ENCODE data around the gene MYH14. TPM values are rescaled to one million over a fixed set of nuclear protein-coding genes. Genes with fewer than 3 reads are reported as not detected.
A peak's percentile ranks its signal among the peaks of the same experiment; 100 is the strongest.

The MYH14 gene
- total RNA-seq, 1 donor from 2014 or later, result not detected

- H3K27me3 ChIP-seq (ENCODE audit: insufficient read depth, low read length), result peaks cover 18% of the 10 kb centered on the region
- TF ChIP-seq CTCF (IDR thresholded peaks at IDR 0.05; ENCODE audit: insufficient read depth, low read depth, low read length) (no peak), EZH2 (IDR thresholded peaks at IDR 0.05; ENCODE audit: insufficient read depth, low read length) (no peak)
- peaks cover 29% of the 10 kb centered on the region for H3K9me3 Mint-ChIP-seq (ENCODE audit: unreplicated experiment)
- H3K27ac ChIP-seq (ENCODE audit: low read depth, low read length), result no peak overlapping the region
- no peak overlapping the region for H2AFZ ChIP-seq (ENCODE audit: low read depth, low read length)
- FAIRE-seq, result no peak
- H3K4me3 ChIP-seq (ENCODE audit: insufficient read depth, low read depth, low read length), result no peak overlapping the region
- H3K9me3 ChIP-seq (ENCODE audit: insufficient read depth, low read depth, low read length), result peaks cover 2% of the 10 kb centered on the region
- no peaks in the 10 kb centered on the region for H3K4me1 Mint-ChIP-seq (ENCODE audit: low read depth, unreplicated experiment)
- no peaks in the 10 kb centered on the region for H3K36me3 ChIP-seq (ENCODE audit: insufficient read depth, low read length)
- H3K4me3 Mint-ChIP-seq (ENCODE audit: unreplicated experiment), result no peak overlapping the region
- H3K4me2 ChIP-seq (ENCODE audit: low read length), result no peak overlapping the region
- H3K79me2 ChIP-seq (ENCODE audit: insufficient read depth, low read length), result no peaks in the 10 kb centered on the region
- H3K27ac Mint-ChIP-seq (ENCODE audit: unreplicated experiment), result no peak overlapping the region
- peaks cover 1% of the 10 kb centered on the region for H3K27me3 Mint-ChIP-seq (ENCODE audit: low read depth, unreplicated experiment)
- no peaks in the 10 kb centered on the region for H4K20me1 ChIP-seq (ENCODE audit: insufficient read depth, low read length)
- no peaks in the 10 kb centered on the region for H3K36me3 Mint-ChIP-seq (ENCODE audit: low read depth, unreplicated experiment)
- H3K4me1 ChIP-seq (ENCODE audit: insufficient read depth, low read length), result no peaks in the 10 kb centered on the region
- H3K9ac ChIP-seq (ENCODE audit: low read length), result no peak overlapping the region
- no peak for DNase-seq (ENCODE audit: low read depth)
These were observed 120.9 kb downstream of the MYH14 start for GRCh38 chr19:50324331-50324730.

GRCh38 chr19:50325310-50326100 lies 122.1 kb downstream of the MYH14 start:
- no peak for DNase-seq (ENCODE audit: low read depth)
- Histone ChIP-seq H3K27me3 (ENCODE audit: insufficient read depth, low read length) (peaks cover 24% of the 10 kb centered on the region), H2AFZ (ENCODE audit: low read depth, low read length) (no peak overlapping the region), H3K4me2 (ENCODE audit: low read length) (no peak overlapping the region), H3K4me3 (ENCODE audit: insufficient read depth, low read depth, low read length) (no peak overlapping the region), H3K4me1 (ENCODE audit: insufficient read depth, low read length) (peaks cover 3% of the 10 kb centered on the region), H3K36me3 (ENCODE audit: insufficient read depth, low read length) (no peaks in the 10 kb centered on the region), H3K79me2 (ENCODE audit: insufficient read depth, low read length) (no peaks in the 10 kb centered on the region), H4K20me1 (ENCODE audit: insufficient read depth, low read length) (no peaks in the 10 kb centered on the region), H3K9me3 (ENCODE audit: insufficient read depth, low read depth, low read length) (peaks cover 5% of the 10 kb centered on the region), H3K27ac (ENCODE audit: low read depth, low read length) (no peak overlapping the region), H3K9ac (ENCODE audit: low read length) (no peak overlapping the region)
- H3K27me3 Mint-ChIP-seq (ENCODE audit: low read depth, unreplicated experiment), result no peaks in the 10 kb centered on the region
- no peaks in the 10 kb centered on the region for H3K4me1 Mint-ChIP-seq (ENCODE audit: low read depth, unreplicated experiment)
- TF ChIP-seq EZH2 (IDR thresholded peaks at IDR 0.05; ENCODE audit: insufficient read depth, low read length) (no peak), CTCF (IDR thresholded peaks at IDR 0.05; ENCODE audit: insufficient read depth, low read depth, low read length) (no peak)
- peaks cover 37% of the 10 kb centered on the region for H3K9me3 Mint-ChIP-seq (ENCODE audit: unreplicated experiment)
- no peak overlapping the region for H3K27ac Mint-ChIP-seq (ENCODE audit: unreplicated experiment)
- FAIRE-seq, result no peak
- no peak overlapping the region for H3K4me3 Mint-ChIP-seq (ENCODE audit: unreplicated experiment)
- no peaks in the 10 kb centered on the region for H3K36me3 Mint-ChIP-seq (ENCODE audit: low read depth, unreplicated experiment)

DNA sequence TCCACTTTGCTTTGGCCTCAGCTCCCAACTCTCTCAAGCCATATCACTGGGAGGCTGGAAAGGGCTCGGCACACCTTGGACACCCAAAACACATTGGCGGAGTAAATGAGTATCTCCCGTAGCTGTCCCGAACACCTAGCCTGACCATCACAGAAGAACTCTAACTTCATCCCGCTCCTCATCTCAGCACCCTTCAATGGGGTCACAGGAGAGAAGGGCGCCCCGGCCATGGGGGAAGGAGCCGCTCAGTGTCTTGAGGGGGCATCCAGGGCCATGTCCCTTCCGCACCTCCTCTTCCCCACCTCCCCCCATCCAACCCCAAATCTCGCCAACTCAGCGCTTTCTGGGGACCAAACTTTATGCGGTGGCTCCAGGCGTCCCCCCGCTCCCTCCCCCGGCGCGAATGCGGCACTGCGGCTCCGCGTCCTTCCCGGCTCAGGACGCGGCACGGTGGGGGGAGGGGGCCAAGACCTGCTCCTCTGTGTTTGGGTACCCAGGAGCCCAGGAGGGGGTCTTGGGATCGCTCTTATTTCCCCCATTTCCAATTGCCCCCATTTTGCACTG lies 122.8 kb downstream of the MYH14 start:
- DNase-seq (ENCODE audit: low read depth), result no peak
- Histone ChIP-seq H3K4me1 (ENCODE audit: insufficient read depth, low read length) (peaks cover 3% of the 10 kb centered on the region), H3K9ac (ENCODE audit: low read length) (no peak overlapping the region), H4K20me1 (ENCODE audit: insufficient read depth, low read length) (no peaks in the 10 kb centered on the region), H3K4me2 (ENCODE audit: low read length) (no peak overlapping the region), H3K27ac (ENCODE audit: low read depth, low read length) (no peak overlapping the region), H3K27me3 (ENCODE audit: insufficient read depth, low read length) (peaks cover 26% of the 10 kb centered on the region), H3K79me2 (ENCODE audit: insufficient read depth, low read length) (no peaks in the 10 kb centered on the region), H3K9me3 (ENCODE audit: insufficient read depth, low read depth, low read length) (peaks cover 5% of the 10 kb centered on the region), H3K4me3 (ENCODE audit: insufficient read depth, low read depth, low read length) (no peak overlapping the region), H3K36me3 (ENCODE audit: insufficient read depth, low read length) (no peaks in the 10 kb centered on the region), H2AFZ (ENCODE audit: low read depth, low read length) (no peak overlapping the region)
- no peaks in the 10 kb centered on the region for H3K4me1 Mint-ChIP-seq (ENCODE audit: low read depth, unreplicated experiment)
- H3K9me3 Mint-ChIP-seq (ENCODE audit: unreplicated experiment), result peaks cover 37% of the 10 kb centered on the region
- H3K27me3 Mint-ChIP-seq (ENCODE audit: low read depth, unreplicated experiment), result no peaks in the 10 kb centered on the region
- FAIRE-seq, result no peak
- H3K27ac Mint-ChIP-seq (ENCODE audit: unreplicated experiment), result no peak overlapping the region
- no peaks in the 10 kb centered on the region for H3K36me3 Mint-ChIP-seq (ENCODE audit: low read depth, unreplicated experiment)
- no peak overlapping the region for H3K4me3 Mint-ChIP-seq (ENCODE audit: unreplicated experiment)
- TF ChIP-seq EZH2 (IDR thresholded peaks at IDR 0.05; ENCODE audit: insufficient read depth, low read length), result peak; percentile 34
- no peak for TF ChIP-seq CTCF (IDR thresholded peaks at IDR 0.05; ENCODE audit: insufficient read depth, low read depth, low read length)
